Naive B cell (primary cell): Measurements from ENCODE around the gene SARS2. TPM values are rescaled to one million over a fixed set of nuclear protein-coding genes. Genes with fewer than 3 reads are reported as not detected.
A peak's percentile ranks its signal among the peaks of the same experiment; 100 is the strongest.

Experiments
- ATAC-seq, 2 donors: fragments of 150-1000 bp; cut with Tn5 transposase; 2 replicates each; pipeline ENCODE4 v1.10.0; 2021; ENCODE audit warnings: low read depth in 2 of 2, mild to moderate bottlenecking in 2 of 2, moderate library complexity in 2 of 2
- DNase-seq: peaks from one replicate; pipeline ENCODE4 v3.0.0; 2022
- H3K27ac Mint-ChIP-seq, 6 donors: one replicate each; pipeline ENCODE4 v1.8.0; 2020 to 2022; ENCODE audit warnings: mild to moderate bottlenecking in 6 of 6, mixed read lengths in 6 of 6, moderate library complexity in 5 of 6, inconsistent platforms in 2 of 6
- H3K27me3 Mint-ChIP-seq, 3 donors: one replicate each; pipeline ENCODE4 v1.8.0; 2021 to 2022; ENCODE audit warnings: mixed read lengths in 3 of 3, mild to moderate bottlenecking in 1 of 3
- H3K36me3 Mint-ChIP-seq, 2 donors: one replicate each; pipeline ENCODE4 v1.8.0; 2020 to 2022; ENCODE audit warnings: mixed read lengths in 2 of 2, inconsistent platforms in 1 of 2, mild to moderate bottlenecking in 1 of 2
- H3K4me1 Mint-ChIP-seq, 3 donors: one replicate each; pipeline ENCODE4 v1.8.0; 2020 to 2022; ENCODE audit warnings: mixed read lengths in 3 of 3, inconsistent platforms in 1 of 3, mild to moderate bottlenecking in 1 of 3, moderate library complexity in 1 of 3
- H3K4me3 Mint-ChIP-seq, 8 donors: one replicate each; pipeline ENCODE4 v1.8.0; 2020 to 2022; ENCODE audit warnings: mild to moderate bottlenecking in 8 of 8, mixed read lengths in 8 of 8, moderate library complexity in 8 of 8, inconsistent platforms in 2 of 8
- H3K9me3 Mint-ChIP-seq, 7 donors: one replicate each; pipeline ENCODE4 v1.8.0; 2020 to 2022; ENCODE audit warnings: mixed read lengths in 7 of 7, mild to moderate bottlenecking in 5 of 7, inconsistent platforms in 2 of 7, moderate library complexity in 1 of 7
- polyA plus RNA-seq, 6 donors: library from polyadenylated mRNA; unstranded; fragments of 300-500 nt; fragmentation: Illumina TruSeq; gene quantifications; one replicate each; pipeline ENCODE4 v1.2.3, GENCODE V29; 2021; ENCODE audit warnings: low read depth in 6 of 6

SARS2 gene
- polyA plus RNA-seq, 6 donors from 2014 or later = 3.6 to 16.6 (median 12.5) TPM

GRCh38 chr19:38919837-38920601, 10.5 kb downstream of the SARS2 start:
- Mint-ChIP-seq H3K27ac (no peak overlapping the region), H3K9me3 (no peaks in the 10 kb centered on the region), H3K36me3 (peaks cover 0 to 8% of the 10 kb centered on the region in 2 donors), H3K4me3 (no peak overlapping the region), H3K27me3 (no peaks in the 10 kb centered on the region), H3K4me1 (no peaks in the 10 kb centered on the region)
- ATAC-seq = no peak
- DNase-seq = no peak

- peak overlapping the region in 1 of 6 donors; percentile 38 for H3K27ac Mint-ChIP-seq
- DNase-seq = no peak
- H3K9me3 Mint-ChIP-seq = no peaks in the 10 kb centered on the region
- ATAC-seq = no peak
- H3K4me1 Mint-ChIP-seq = no peaks in the 10 kb centered on the region
- H3K27me3 Mint-ChIP-seq = no peaks in the 10 kb centered on the region
- no peak overlapping the region for H3K4me3 Mint-ChIP-seq
- H3K36me3 Mint-ChIP-seq = peaks cover 0 to 8% of the 10 kb centered on the region in 2 donors
Measured at GRCh38 chr19:38918526-38918925, 12.0 kb downstream of the SARS2 start.

- Mint-ChIP-seq H3K36me3 (peaks cover 0 to 8% of the 10 kb centered on the region in 2 donors), H3K9me3 (no peaks in the 10 kb centered on the region), H3K27ac (no peak overlapping the region), H3K4me1 (no peaks in the 10 kb centered on the region), H3K4me3 (no peak overlapping the region), H3K27me3 (no peaks in the 10 kb centered on the region)
- ATAC-seq (no peak), DNase-seq (no peak)
Measured at GRCh38 chr19:38917921-38918491, 12.6 kb downstream of the SARS2 start.

GRCh38 chr19:38917516-38917915, 13.0 kb downstream of the SARS2 start:
- peaks cover 0 to 8% of the 10 kb centered on the region in 2 donors for H3K36me3 Mint-ChIP-seq
- no peak overlapping the region for H3K4me3 Mint-ChIP-seq
- ATAC-seq = no peak
- no peak overlapping the region for H3K27ac Mint-ChIP-seq
- no peaks in the 10 kb centered on the region for H3K27me3 Mint-ChIP-seq
- no peak for DNase-seq
- H3K4me1 Mint-ChIP-seq = no peaks in the 10 kb centered on the region
- no peaks in the 10 kb centered on the region for H3K9me3 Mint-ChIP-seq

- Mint-ChIP-seq H3K27ac (no peak overlapping the region), H3K36me3 (peaks cover 0 to 5% of the 10 kb centered on the region in 2 donors), H3K27me3 (no peaks in the 10 kb centered on the region), H3K4me1 (peaks cover 0 to 3% (median 0%) of the 10 kb centered on the region in 3 donors), H3K9me3 (no peaks in the 10 kb centered on the region), H3K4me3 (no peak overlapping the region)
- ATAC-seq = no peak
- no peak for DNase-seq
Measured at GRCh38 chr19:38915329-38916321, 14.9 kb downstream of the SARS2 start.

- Mint-ChIP-seq H3K4me3 (peak overlapping the region in 1 of 8 donors; percentile 41), H3K27me3 (no peaks in the 10 kb centered on the region), H3K4me1 (peaks cover 0 to 4% (median 0%) of the 10 kb centered on the region in 3 donors), H3K27ac (no peak overlapping the region), H3K9me3 (no peaks in the 10 kb centered on the region), H3K36me3 (peaks cover 0 to 8% of the 10 kb centered on the region in 2 donors)
- no peak for DNase-seq
- ATAC-seq = no peak
Measured at GRCh38 chr19:38913958-38914357, 16.6 kb downstream of the SARS2 start.

GRCh38 chr19:38912600-38913514, 17.7 kb downstream of the SARS2 start:
- H3K4me3 Mint-ChIP-seq = no peak overlapping the region
- H3K9me3 Mint-ChIP-seq = no peaks in the 10 kb centered on the region
- no peaks in the 10 kb centered on the region for H3K27me3 Mint-ChIP-seq
- peaks cover 0 to 4% (median 0%) of the 10 kb centered on the region in 3 donors for H3K4me1 Mint-ChIP-seq
- no peak for ATAC-seq
- peaks cover 0 to 10% of the 10 kb centered on the region in 2 donors for H3K36me3 Mint-ChIP-seq
- H3K27ac Mint-ChIP-seq = peak overlapping the region in 2 of 6 donors; percentile 51 to 76
- no peak for DNase-seq

- Mint-ChIP-seq H3K4me3 (no peak overlapping the region), H3K36me3 (peaks cover 0 to 17% of the 10 kb centered on the region in 2 donors)
- no peak for DNase-seq
Measured at GRCh38 chr19:38911388-38912001, 19.1 kb downstream of the SARS2 start.

GRCh38 chr19:38910488-38910887, 20.1 kb downstream of the SARS2 start:
- Mint-ChIP-seq H3K4me1 (peaks cover 0 to 9% (median 0%) of the 10 kb centered on the region in 3 donors), H3K27me3 (no peaks in the 10 kb centered on the region), H3K9me3 (no peaks in the 10 kb centered on the region), H3K4me3 (no peak overlapping the region), H3K27ac (peak overlapping the region in 2 of 6 donors; percentile 57 to 78), H3K36me3 (peaks cover 0 to 19% of the 10 kb centered on the region in 2 donors)
- DNase-seq (no peak), ATAC-seq (no peak)

More at GRCh38 chr19:38911388-38912001, 19.1 kb downstream of the SARS2 start:
- Mint-ChIP-seq H3K27me3 (no peaks in the 10 kb centered on the region), H3K27ac (no peak overlapping the region), H3K9me3 (no peaks in the 10 kb centered on the region), H3K4me1 (peaks cover 0 to 9% (median 0%) of the 10 kb centered on the region in 3 donors)
- no peak for ATAC-seq

GRCh38 chr19:38908911-38909310, 21.7 kb downstream of the SARS2 start:
- H3K27me3 Mint-ChIP-seq = no peaks in the 10 kb centered on the region
- H3K9me3 Mint-ChIP-seq = no peaks in the 10 kb centered on the region
- H3K36me3 Mint-ChIP-seq = peaks cover 8 to 34% of the 10 kb centered on the region in 2 donors
- ATAC-seq = peak; percentile 14 to 27
- no peak overlapping the region for H3K4me3 Mint-ChIP-seq
- peaks cover 4 to 14% (median 6%) of the 10 kb centered on the region in 3 donors for H3K4me1 Mint-ChIP-seq
- H3K27ac Mint-ChIP-seq = peak overlapping the region in 2 of 6 donors; percentile 20 to 39
- DNase-seq = no peak

- DNase-seq (no peak), ATAC-seq (no peak)
- peaks cover 8 to 34% of the 10 kb centered on the region in 2 donors for H3K36me3 Mint-ChIP-seq
- no peaks in the 10 kb centered on the region for H3K9me3 Mint-ChIP-seq
- peak overlapping the region in 2 of 6 donors; percentile 3 to 62 for H3K27ac Mint-ChIP-seq
- no peaks in the 10 kb centered on the region for H3K27me3 Mint-ChIP-seq
- H3K4me1 Mint-ChIP-seq = peaks cover 6 to 14% (median 10%) of the 10 kb centered on the region in 3 donors
- no peak overlapping the region for H3K4me3 Mint-ChIP-seq
Measured at GRCh38 chr19:38907670-38908069, 22.9 kb downstream of the SARS2 start.

- H3K4me1 Mint-ChIP-seq = peaks cover 6 to 14% (median 10%) of the 10 kb centered on the region in 3 donors
- no peaks in the 10 kb centered on the region for H3K9me3 Mint-ChIP-seq
- H3K4me3 Mint-ChIP-seq = no peak overlapping the region
- DNase-seq (no peak), ATAC-seq (no peak)
- H3K27me3 Mint-ChIP-seq = no peaks in the 10 kb centered on the region
- H3K27ac Mint-ChIP-seq = peak overlapping the region in 1 of 6 donors; percentile 47
- peaks cover 8 to 34% of the 10 kb centered on the region in 2 donors for H3K36me3 Mint-ChIP-seq
Measured at GRCh38 chr19:38907227-38907626, 23.3 kb downstream of the SARS2 start.
